Head of caudate nucleus (tissue), 42 donors: Measurements from ENCODE around the gene PPFIBP2.
A peak's percentile ranks its signal among the peaks of the same experiment; 100 is the strongest.

Experiments
- DNase-seq, 42 donors: peaks; one replicate each; pipeline versions ENCODE4 v3.0.0 to v3.0.0-alpha.2; 2020 to 2021; ENCODE audit warnings: mixed read lengths in 7 of 42
- intact Hi-C: fragments of 100-400 bp; cut with DNase I; formaldehyde crosslinking; loops from one replicate; pipeline ENCODE4 v1.15.0; 2022

The PPFIBP2 gene

DNA sequence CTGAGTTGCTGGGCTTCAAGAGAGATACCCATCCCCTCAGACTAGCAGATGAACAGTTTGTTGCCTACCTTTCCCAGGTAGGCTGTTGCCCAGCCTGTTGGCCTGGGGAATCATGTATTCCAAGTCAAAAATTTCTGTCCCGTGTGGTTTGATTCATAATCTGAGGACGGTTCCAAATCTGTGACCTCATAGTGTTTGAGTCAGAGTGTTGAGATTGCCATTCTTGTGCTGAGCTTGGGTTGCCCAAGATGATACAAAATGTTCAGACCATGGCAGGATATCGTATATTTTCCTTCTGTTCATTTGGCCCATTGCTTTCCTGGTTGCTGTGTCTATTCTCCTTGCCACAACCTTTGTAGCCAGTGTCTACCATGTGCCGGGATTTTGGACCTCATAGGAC lies 95.2 kb downstream of the PPFIBP2 start:
- no peak for DNase-seq
- intact Hi-C loops, result no loop called here

DNA sequence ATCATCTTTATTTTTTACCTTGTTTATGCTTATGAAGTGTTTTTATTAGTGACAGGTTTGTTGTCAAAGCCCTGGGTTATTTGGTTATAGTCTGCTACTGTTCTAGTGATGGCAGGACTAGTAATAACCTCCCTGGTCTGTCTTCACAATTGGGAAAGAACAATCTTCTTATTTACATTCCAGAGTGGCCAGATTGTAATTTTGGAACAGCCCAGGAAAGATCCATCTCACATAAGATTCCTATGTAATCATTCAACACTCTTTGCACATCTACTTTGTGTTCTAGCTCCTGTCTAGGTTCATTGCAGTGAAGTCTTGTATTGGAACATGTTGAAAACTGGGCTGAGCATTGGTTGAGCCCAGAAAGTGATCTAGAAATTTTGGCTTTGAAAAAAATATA lies 95.7 kb downstream of the PPFIBP2 start:
- intact Hi-C loops, result no loop called here
- no peak for DNase-seq

DNA sequence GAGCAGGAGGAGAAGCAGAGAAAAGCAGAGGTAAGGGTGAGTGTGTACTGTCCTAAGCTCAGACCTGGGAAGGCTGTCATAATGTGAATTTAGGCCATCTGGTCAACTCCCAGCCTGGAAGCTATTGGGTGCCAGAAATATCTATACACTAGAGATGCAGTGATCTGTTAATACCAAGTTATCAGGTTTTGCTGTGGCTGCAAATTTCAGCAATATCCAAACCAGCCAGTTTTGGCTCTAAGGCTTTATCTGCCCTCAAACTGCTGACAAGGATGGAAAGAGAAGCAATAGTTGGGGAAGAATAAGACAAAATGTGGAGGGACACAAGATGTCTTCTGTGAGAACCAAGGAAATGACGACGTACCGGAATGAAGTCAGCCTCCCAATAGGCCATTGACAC lies 96.6 kb downstream of the PPFIBP2 start:
- no peak for DNase-seq
- intact Hi-C loops, result no loop called here

DNA sequence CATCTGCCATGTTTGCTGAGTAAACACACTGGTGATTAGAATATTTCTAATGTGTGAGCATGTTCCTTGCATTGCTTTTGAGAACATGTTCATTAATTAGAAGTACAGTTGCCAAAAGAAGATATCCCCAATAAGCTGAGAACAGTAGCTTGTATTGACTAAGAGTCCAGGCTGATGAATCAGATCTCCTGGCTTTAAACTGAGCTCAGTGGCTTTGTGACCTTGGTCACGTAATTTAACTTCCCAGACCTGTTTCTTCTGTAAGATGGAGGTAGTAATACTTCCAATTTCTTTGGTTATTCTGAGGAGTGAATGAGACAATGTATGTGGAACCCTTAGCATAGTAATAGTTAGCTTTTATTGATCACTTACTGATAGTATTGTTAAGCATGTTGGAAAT lies 97.6 kb downstream of the PPFIBP2 start:
- DNase-seq, result no peak
- intact Hi-C loops, result no loop called here

DNA sequence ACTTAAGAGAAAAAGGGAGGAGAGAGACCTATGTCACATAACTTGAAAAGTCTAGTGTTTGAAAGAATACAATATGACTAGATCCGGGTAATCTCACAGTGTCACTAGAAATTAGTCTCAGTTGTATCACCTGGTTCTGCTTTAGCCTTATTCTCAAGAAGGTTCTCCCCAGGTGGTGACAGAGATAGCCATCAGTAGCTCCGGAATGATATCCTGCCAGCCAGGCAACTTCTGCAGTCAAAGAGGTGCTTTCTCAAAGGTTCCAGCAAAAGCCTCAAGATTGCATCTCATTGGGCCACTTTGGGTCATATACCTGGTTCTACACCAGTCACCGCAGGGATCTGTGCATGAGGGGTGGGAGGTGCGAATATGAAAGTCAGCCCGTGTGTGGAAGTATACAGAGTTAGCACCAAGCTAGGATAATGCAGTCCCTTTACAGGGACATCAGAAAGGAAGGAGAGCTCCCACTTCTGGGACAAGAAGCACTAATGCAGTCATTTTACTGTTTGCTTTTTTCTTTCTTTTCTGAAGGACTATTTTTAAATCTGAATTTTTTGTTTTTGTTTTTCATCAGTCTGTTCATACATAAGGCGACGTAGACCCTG lies 98.4 kb downstream of the PPFIBP2 start:
- DNase-seq, result no peak
- intact Hi-C loops, result no loop called here

DNA sequence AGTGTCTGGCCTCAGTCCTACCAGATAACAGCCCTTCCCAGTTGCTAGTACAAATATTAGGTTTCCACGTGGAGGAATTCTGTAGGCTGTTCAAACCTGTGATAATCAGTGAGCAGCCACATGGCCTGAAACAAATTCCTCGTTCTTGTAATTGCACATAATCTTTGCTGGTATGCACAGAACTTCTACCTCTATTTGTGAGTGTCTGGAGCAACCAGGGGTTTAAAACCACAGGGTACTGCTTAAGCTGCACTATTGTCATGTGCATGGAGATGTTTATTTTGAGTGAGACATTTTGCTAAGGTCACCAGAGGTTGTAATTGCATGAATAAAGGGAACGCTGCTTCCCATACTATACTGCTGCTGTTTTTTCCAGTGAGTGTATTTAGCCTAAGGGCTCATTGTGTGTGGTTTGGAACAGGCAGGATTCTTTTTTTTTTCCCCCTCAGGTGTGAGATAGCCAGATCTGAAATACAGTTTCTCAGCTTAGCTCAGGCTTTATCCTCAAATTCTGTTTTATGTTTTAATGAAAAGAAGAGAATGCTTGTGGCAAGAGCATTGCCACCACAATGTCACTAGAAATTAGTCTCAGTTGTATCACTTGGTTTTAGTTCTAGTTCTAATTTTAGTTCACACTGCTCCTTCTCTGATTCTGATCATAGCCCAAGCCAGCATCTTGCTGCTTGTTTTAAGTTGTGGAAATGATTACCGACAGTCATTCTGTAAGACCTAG lies 99.0 kb downstream of the PPFIBP2 start:
- DNase-seq, result peak in 1 of 42 donors; percentile 14

DNA sequence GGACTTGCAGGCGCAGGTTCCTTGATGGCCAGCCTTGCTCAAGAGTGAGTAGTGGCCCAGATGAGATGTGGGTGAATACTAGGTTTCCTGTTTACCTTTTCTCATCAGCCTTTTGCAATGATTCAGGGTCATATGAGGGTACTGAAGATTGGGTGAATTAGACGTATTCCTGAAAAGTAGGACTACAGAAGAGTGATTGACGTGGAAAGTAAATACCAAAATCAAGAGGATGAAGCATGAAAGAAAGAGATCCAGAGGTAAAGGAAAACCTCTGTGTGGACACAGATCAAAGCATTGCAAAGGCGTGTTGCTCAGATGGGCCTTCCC lies 99.6 kb downstream of the PPFIBP2 start:
- intact Hi-C loops, result no loop called here
- DNase-seq, result no peak

More for the DNA sequence above, 99.0 kb downstream of the PPFIBP2 start:
- intact Hi-C loops, result no loop called here

DNA sequence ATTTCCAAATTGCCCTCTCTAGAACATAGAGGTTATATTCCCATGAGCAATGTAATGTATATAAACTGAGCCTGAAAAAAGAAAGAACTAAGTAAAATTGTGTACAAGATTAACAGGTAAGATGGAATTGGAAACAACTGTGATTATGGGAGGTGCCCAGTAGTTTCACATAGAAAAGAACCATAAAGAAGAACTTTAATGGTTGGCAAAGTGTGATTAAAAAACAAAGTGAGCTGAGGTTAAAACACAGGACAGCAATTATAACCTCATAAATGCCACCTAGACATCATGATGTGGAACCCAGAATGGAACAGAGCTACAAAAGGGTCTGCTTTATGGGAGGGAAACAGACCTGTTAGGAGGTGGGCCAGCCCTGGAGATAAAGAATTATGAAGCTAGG lies 100.9 kb downstream of the PPFIBP2 start:
- no peak for DNase-seq
- intact Hi-C loops, result no loop called here

DNA sequence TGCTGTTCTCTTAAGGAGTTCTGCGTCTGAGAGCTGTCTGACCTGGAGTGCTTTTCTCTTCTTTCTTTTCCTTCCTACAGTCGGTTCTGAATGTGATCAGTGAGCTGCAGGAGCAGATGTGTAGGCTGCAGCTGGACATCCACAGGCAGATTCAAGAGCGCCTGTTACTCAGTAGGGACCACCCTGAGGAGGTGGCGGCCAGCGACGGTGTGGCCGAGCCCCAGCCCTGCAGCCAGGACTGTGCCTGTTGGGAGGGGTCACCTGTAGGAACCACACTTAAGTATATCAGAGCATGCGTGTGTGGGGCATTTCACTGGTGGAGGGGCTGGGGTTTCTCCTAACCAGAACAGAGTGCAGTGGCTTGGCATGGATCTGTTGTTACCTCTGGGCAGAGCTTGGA lies 103.2 kb downstream of the PPFIBP2 start:
- peak in 1 of 42 donors; percentile 16 for DNase-seq
- intact Hi-C loops, result no loop called here

DNA sequence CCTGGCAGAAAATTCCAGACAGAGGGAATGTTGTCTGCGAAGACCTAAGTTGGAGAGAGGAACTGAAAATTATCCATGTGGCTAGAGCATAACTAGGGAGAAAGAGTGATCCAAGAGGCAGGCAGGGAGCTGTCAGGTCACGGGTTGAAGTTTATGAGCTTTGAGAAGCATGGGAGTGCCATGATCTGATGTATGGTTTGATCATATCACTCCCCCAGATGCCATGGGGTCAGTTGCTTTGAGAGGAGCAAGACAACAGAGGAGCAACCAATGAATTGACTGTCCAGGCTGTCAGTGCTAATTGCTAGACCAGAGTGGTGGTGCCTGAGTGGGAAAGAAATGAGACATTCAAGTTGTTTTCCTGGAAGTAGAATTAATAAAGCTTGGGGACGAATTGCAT lies 105.5 kb downstream of the PPFIBP2 start:
- DNase-seq, result no peak
- intact Hi-C loops, result no loop called here

DNA sequence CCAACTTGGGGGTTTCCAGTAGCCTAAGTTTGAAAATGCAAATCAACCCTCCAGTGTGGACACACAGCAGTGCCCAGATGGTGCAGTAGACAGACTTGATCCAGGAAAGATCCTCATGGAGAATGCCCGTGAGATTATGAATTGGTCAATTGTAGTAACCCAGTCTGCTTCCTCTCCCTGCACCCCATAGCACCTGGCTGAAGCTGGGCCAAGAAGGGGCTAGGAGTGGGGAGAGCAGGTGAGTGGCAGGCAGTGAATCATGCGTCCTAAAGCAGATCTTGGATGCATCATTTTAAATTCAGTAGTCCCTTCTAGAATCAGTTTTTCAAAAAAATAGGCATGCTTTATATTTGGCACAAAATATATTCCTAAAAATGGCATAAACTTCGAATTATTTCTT lies 107.3 kb downstream of the PPFIBP2 start:
- DNase-seq, result peak in 1 of 42 donors; percentile 4
- intact Hi-C loops, result no loop called here

DNA sequence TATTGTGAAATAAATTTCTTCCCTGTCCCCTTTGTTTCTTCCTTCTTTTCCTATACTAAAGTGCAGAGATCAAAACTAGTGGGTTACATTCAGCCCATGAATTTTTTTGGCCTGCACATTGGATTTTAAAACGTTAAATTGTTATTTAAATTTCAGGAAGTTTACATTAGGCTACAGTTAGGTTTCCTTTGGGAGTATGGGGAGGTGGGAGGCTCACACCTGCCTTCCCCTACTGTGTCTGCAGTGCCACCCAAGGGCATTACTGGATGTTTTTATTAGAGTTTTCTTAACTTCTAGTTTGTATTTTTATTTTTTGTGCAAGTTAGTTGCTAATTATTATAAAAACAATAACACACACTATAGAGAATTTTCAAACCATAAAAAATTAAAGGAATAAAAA lies 107.8 kb downstream of the PPFIBP2 start:
- intact Hi-C loops, result no loop called here
- DNase-seq, result peak in 1 of 42 donors; percentile 8

DNA sequence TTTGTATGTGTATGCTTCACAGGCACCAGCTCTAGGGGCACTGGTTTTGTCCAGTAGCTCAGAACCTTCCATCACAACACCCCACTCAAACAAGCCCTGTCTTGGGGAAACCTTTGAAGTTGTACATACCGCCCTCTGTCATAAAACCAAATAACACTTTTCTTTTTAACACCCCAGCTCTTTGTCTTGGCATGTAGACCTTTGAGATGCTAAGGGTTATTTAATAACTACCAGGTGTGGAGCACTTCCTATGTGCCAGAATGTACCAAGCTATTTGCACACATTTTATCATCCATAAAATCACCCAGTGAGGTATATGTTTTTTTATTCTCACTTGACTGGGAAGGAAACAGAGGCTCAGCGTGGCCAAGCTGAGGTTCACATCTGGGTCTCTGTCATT lies 108.9 kb downstream of the PPFIBP2 start:
- DNase-seq, result no peak
- intact Hi-C loops, result no loop called here

DNA sequence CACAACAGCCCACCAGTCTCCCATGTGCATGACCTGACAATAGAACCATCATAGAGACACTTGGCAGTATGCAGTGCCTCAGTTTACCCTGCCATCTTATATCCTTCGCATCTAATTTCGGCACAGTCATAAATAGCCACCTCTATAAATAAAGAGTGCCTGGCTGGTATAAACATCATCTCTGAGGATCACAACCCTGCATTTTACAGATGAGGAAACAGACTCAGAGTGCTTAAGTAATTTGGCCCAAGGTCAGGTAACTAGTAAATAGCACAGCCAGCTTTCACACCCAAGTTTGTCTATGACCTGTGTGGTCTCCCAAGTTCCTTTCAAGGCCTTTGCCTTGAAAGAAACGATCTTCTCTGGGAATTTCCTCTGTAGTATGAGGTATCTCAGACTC lies 114.9 kb downstream of the PPFIBP2 start:
- no peak for DNase-seq
- intact Hi-C loops, result no loop called here

DNA sequence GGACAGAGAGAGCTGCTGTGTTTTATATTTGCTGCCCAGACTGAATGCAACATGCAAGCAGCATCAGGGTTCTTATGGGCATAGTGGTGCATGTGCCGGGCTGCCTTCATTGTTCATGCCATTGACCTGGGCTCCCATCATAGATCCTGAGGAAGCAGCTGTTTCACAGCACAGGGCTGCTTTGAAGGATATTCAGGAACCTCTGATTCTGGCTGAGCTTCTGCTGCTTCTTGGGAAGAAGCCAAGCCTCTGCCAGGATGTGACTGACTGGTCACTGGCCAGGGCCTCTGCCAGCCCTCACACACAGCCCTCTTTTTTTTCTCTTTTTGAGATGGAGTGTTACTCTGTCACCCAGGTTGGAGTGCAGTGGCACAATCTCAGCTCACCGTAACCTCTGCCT lies 116.2 kb downstream of the PPFIBP2 start:
- intact Hi-C loops, result no loop called here
- peak in 40 of 42 donors; percentile 24 to 85 (median 57) for DNase-seq

DNA sequence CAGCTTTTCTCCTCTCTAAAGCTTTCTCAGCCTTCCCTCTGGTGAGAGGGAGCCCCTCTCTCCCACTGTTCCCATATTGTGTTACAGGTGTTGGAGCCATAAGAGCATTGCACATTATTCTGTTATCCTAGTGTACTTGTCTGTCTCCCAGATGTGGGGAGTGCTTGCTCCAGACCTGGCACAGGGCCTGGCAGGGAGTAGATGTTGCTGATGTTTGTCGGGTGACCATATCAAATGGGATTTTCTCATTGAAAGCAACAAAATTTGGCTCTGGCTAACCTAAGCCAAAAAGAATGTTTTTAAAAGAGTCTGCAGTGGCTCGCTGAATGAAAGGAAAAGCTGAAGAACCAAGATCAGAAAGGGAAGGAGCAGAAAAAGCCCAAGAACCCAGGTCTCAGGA lies 118.4 kb downstream of the PPFIBP2 start:
- DNase-seq, result peak in 1 of 42 donors; percentile 23
- intact Hi-C loops, result no loop called here

DNA sequence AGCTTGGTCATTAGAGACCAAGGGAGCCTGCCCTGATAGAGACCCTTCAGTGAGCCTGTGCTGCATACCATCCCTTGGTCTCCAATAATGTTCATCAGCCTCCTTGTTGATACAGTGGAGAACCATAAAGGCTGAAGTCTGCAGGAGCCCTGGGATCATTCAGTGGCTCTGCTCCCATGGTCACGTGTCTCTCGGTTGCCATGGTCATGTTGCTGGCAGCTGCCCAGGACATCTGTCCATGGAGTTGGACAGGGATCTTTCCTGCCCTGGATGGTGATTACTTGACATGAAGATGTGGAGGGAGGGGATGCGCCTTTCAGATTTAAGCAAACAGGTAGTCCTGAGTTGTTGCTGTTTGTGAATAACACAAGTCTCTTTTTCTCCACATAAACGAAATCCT lies 121.3 kb downstream of the PPFIBP2 start:
- intact Hi-C loops, result no loop called here
- peak; percentile 34 to 96 (median 87) for DNase-seq

DNA sequence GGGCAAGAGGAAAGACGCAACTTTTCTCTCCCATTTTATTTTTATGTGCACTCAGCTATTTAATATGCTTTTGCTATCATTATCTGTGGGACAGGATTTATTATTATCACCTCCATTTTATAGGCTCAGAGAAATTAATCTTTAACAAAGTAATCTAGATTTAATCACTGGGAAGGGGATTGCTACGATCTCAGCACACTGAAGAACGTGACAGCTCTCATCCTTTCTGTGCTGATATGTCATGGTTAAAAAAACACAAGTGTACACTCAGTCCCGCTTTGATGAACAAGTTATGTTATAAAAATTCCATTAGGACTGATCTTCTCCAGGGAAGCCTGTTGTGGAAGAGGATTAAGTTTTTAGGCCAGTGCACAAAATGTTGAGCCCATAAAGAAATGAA lies 121.9 kb downstream of the PPFIBP2 start:
- no peak for DNase-seq
- intact Hi-C loops, result no loop called here

DNA sequence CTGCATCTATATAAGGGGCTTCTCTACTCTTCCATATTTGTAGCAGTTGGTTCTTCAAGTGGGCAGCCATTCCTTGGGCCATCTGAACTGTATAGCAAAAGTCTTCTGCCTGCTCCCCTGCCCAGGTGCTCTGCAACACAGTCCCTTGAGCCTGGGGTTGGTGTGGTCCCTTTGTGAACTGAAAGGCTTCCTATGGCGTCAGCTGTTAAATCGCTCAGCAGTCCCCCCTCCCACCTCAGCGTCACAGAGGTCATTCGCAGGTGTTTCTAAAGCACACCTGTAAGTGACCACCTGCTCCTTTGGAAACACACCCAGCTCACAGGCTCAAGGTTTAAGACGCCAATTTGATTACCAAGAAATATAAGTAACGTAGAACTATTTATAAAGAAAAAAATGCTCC lies 122.6 kb downstream of the PPFIBP2 start:
- intact Hi-C loops, result no loop called here
- DNase-seq, result peak in 1 of 42 donors; percentile 16

DNA sequence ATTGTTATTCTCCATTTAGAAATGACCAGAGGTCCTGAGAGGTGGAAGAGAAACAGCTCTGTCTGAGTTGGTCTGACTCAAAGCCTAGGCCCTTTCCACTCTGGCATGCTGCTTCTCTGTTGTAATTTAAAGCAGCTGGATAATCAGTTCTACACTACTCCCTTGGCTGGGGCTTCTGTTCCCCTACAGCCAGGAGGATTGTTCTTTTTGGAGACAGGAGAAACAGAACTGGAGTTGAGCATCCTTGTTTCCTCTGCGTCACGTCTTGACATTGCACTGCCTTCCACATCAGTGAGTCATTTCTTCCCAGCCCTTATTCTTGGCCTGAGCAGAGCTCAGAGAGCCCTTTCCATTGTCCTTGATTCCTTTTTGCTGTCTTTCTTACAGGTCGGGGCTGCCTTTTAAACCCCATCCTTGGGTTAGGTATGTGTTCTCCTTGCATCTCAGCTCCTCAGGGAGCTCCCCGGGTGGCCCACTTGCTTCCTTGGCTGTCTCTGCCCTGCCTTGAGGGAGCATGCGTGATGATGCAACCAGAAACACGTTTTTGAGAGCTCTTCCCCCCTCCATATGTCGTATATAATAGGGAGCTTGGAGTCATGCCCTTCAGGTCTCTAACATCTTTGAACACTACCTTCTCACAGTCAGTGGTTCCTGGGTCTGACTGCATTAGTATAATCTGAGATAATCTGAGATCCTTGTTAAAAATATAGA lies 123.8 kb downstream of the PPFIBP2 start:
- intact Hi-C loops, result no loop called here
- peak in 1 of 42 donors; percentile 11 for DNase-seq
